ENCODE measurements around the gene RAPGEF6.

DNA sequence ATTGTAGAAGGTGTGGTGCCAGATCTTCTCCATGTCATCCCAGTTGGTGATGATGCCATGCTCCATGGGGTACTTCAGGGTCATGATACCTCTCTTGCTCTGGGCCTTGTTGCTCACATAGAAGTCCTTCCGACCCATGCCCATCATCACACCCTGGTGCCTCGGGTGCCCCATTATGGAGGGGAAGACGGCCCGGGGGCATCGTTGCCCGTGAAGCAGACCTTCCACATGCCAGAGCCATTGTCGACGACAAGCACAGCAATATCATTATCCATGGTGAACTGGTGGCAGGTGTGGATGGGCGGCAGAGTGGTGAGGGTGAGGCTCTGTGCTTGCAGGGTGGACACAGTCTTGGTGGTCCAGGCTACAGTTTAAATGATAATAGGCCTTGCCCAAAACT lies 24.8 kb upstream of the RAPGEF6 start:
- TF ChIP-seq CTCF (conservative IDR thresholded peaks at IDR 0.05; ENCODE audit: low read length) (no peak), EZH2phosphoT487 (IDR thresholded peaks at IDR 0.05; ENCODE audit: borderline replicate concordance) (no peak)
